IMR-90 (cell line): ENCODE results near the gene NPRL2. TPM values are rescaled to one million over a fixed set of nuclear protein-coding genes. Genes with fewer than 3 reads are reported as not detected.

ENCODE experiments used
- ATAC-seq: fragments of 200-7000 bp; cut with Tn5 transposase; 2 replicates; pipeline ENCODE4 v1.9.1; 2020; ENCODE audit warnings: low read depth, mild to moderate bottlenecking, moderate library complexity
- BruUV-seq: library from RNA; stranded (reverse); fragments of 400-500 nt; replicated peaks from 2 replicates; lab custom pipeline; 2021; lab: Mats Ljungman, UMichigan
- CTCF ChIA-PET: fragments of 300-600 bp; formaldehyde crosslinking; extraction: SDS; loops from one replicate; lab custom pipeline; 2021; ENCODE audit warnings: antibody characterized with exemption; lab: Yijun Ruan, JAX
- POLR2A ChIA-PET: fragments of 300-600 bp; sonication (Branson Sonifier 250); formaldehyde crosslinking; loops from one replicate; lab custom pipeline; 2022; ENCODE audit warnings: antibody characterized with exemption; ENCODE audit not compliant: unreplicated experiment; lab: Charles Lee
- DNase-seq: peaks from one replicate; pipeline ENCODE4 v3.0.0; 2013
- H2AFZ ChIP-seq: replicated peaks from 2 replicates; pipeline ENCODE3; 2013; ENCODE audit warnings: low read length, mild to moderate bottlenecking; ENCODE audit not compliant: poor library complexity
- H2AK5ac ChIP-seq: 2 replicates; pipeline ENCODE4 v1.6.1; 2013; ENCODE audit warnings: low read depth, low read length, inconsistent platforms
- H2AK9ac ChIP-seq: replicated peaks from 2 replicates; pipeline ENCODE3; 2013; ENCODE audit warnings: mild to moderate bottlenecking, low read depth, low read length, moderate library complexity; ENCODE audit not compliant: poor library complexity
- H2BK120ac ChIP-seq: 2 replicates; pipeline ENCODE4 v1.6.1; 2013; ENCODE audit warnings: low read depth, low read length, inconsistent platforms
- H2BK15ac ChIP-seq: 3 replicates; pipeline ENCODE4 v1.6.1; 2013; ENCODE audit warnings: low read depth, low read length, inconsistent platforms
- H2BK20ac ChIP-seq: 2 replicates; pipeline ENCODE4 v1.6.1; 2013; ENCODE audit warnings: low read depth, mild to moderate bottlenecking, inconsistent platforms, low read length, moderate library complexity
- H2BK5ac ChIP-seq: 2 replicates; pipeline ENCODE4 v1.6.1; 2013; ENCODE audit warnings: mild to moderate bottlenecking, low read depth, low read length, inconsistent platforms; ENCODE audit not compliant: poor library complexity, severe bottlenecking
- H3K14ac ChIP-seq: replicated peaks from 2 replicates; pipeline ENCODE4 v1.6.1; 2013; ENCODE audit warnings: low read depth, low read length, inconsistent platforms
- H3K18ac ChIP-seq: 2 replicates; pipeline ENCODE4 v1.6.1; 2013; ENCODE audit warnings: low read depth, low read length, control low read depth
- H3K23ac ChIP-seq: 2 replicates; pipeline ENCODE4 v1.6.1; 2013; ENCODE audit warnings: low read depth, low read length, inconsistent platforms
- H3K27ac ChIP-seq: 2 replicates; pipeline ENCODE4 v1.5.1; 2013; ENCODE audit warnings: mild to moderate bottlenecking, control low read depth, low read length; ENCODE audit not compliant: insufficient read depth
- H3K27me3 ChIP-seq: 2 replicates; pipeline ENCODE4 v1.6.1; 2013; ENCODE audit warnings: low read length; ENCODE audit not compliant: control insufficient read depth, insufficient read depth
- H3K36me3 ChIP-seq: 2 replicates; pipeline ENCODE4 v1.6.1; 2013; ENCODE audit warnings: low read length, mixed read lengths; ENCODE audit not compliant: control insufficient read depth, insufficient read depth
- H3K4ac ChIP-seq: 2 replicates; pipeline ENCODE4 v1.6.1; 2013; ENCODE audit warnings: low read depth, low read length, inconsistent platforms
- H3K4me1 ChIP-seq: 2 replicates; pipeline ENCODE4 v1.6.1; 2013; ENCODE audit warnings: low read length, mixed read lengths; ENCODE audit not compliant: control insufficient read depth, insufficient read depth
- H3K4me2 ChIP-seq: 2 replicates; pipeline ENCODE4 v1.6.1; 2013; ENCODE audit warnings: low read depth, mild to moderate bottlenecking, control low read depth, low read length, moderate library complexity
- H3K4me3 ChIP-seq: 2 replicates; pipeline ENCODE4 v1.5.1; 2013; ENCODE audit warnings: low read depth, mild to moderate bottlenecking, control low read depth, low read length, moderate library complexity; ENCODE audit not compliant: insufficient read depth
- H3K56ac ChIP-seq: 2 replicates; pipeline ENCODE4 v1.6.1; 2013; ENCODE audit warnings: low read length, inconsistent platforms; ENCODE audit not compliant: insufficient read depth; ENCODE audit errors: extremely low read depth
- H3K79me1 ChIP-seq, 2 experiments: 2 replicates each; pipeline ENCODE4 v1.6.1; 2013; ENCODE audit warnings: low read length in 2 of 2, inconsistent platforms in 1 of 2, low read depth in 1 of 2
- H3K9ac ChIP-seq: 2 replicates; pipeline ENCODE4 v1.6.1; 2013; ENCODE audit warnings: low read depth, low read length, control low read depth
- H3K9me1 ChIP-seq: 2 replicates; pipeline ENCODE4 v1.6.1; 2013; ENCODE audit warnings: low read length, inconsistent platforms; ENCODE audit not compliant: insufficient read depth
- H3K9me3 ChIP-seq: 2 replicates; pipeline ENCODE4 v1.6.1; 2013; ENCODE audit warnings: low read length; ENCODE audit not compliant: control insufficient read depth, insufficient read depth
- H4K20me1 ChIP-seq: 2 replicates; pipeline ENCODE4 v1.6.1; 2013; ENCODE audit warnings: low read length, inconsistent platforms; ENCODE audit not compliant: insufficient read depth
- H4K5ac ChIP-seq: 2 replicates; pipeline ENCODE4 v1.6.1; 2013; ENCODE audit warnings: mild to moderate bottlenecking, low read depth, low read length, control low read depth
- H4K8ac ChIP-seq, 2 experiments: 2 replicates each; pipeline ENCODE4 v1.6.1; 2013; ENCODE audit warnings: low read depth in 2 of 2, low read length in 2 of 2, control low read depth in 1 of 2, inconsistent platforms in 1 of 2
- H4K91ac ChIP-seq: 2 replicates; pipeline ENCODE4 v1.6.1; 2013; ENCODE audit warnings: low read depth, low read length, inconsistent platforms; ENCODE audit not compliant: insufficient read depth
- BHLHE40 ChIP-seq: fragments of 150-350 bp; IDR thresholded peaks from 2 replicates; pipeline ENCODE4 v1.6.1; 2016; ENCODE audit warnings: mild to moderate bottlenecking, low read depth, low read length
- CEBPB ChIP-seq: IDR thresholded peaks from 2 replicates; pipeline ENCODE4 v1.6.1; 2012; ENCODE audit warnings: low read depth, low read length, improper control_type of control experiment
- CHD1 ChIP-seq: IDR thresholded peaks from 2 replicates; pipeline ENCODE4 v1.6.1; 2012; ENCODE audit warnings: low read depth, low read length, improper control_type of control experiment
- FOS ChIP-seq: fragments of 150-350 bp; IDR thresholded peaks from 2 replicates; pipeline ENCODE4 v1.6.1; 2016; ENCODE audit warnings: low read depth, low read length
- MAFK ChIP-seq: IDR thresholded peaks from 2 replicates; pipeline ENCODE4 v1.6.1; 2012; ENCODE audit warnings: low read depth, low read length, improper control_type of control experiment
- MAZ ChIP-seq: IDR thresholded peaks from 2 replicates; pipeline ENCODE4 v1.6.1; 2012; ENCODE audit warnings: low read depth, mild to moderate bottlenecking, low read length, improper control_type of control experiment, moderate library complexity, borderline replicate concordance
- MXI1 ChIP-seq: IDR thresholded peaks from 2 replicates; pipeline ENCODE4 v1.6.1; 2012; ENCODE audit warnings: low read depth, mild to moderate bottlenecking, low read length, moderate library complexity, borderline replicate concordance
- RAD21 ChIP-seq: IDR thresholded peaks from 2 replicates; pipeline ENCODE4 v1.6.1; 2012; ENCODE audit warnings: low read length, improper control_type of control experiment
- RCOR1 ChIP-seq: IDR thresholded peaks from 2 replicates; pipeline ENCODE4 v1.6.1; 2012; ENCODE audit warnings: mild to moderate bottlenecking, low read length, improper control_type of control experiment; ENCODE audit not compliant: insufficient replicate concordance
- RFX5 ChIP-seq: IDR thresholded peaks from 2 replicates; pipeline ENCODE4 v1.8.0; 2012; ENCODE audit warnings: low read depth, mild to moderate bottlenecking, low read length, moderate library complexity
- SMC3 ChIP-seq: fragments of 150-350 bp; IDR thresholded peaks from 2 replicates; pipeline ENCODE4 v1.6.1; 2016; ENCODE audit warnings: low read depth, mild to moderate bottlenecking, antibody characterized with exemption, low read length, moderate library complexity
- WGBS, 2 experiments: methylation state at CpG; one replicate each; pipeline versions ENCODE4 v1.1.5 to v1.1.7; 2013; ENCODE audit warnings: missing lambda C conversion rate in 2 of 2; ENCODE audit not compliant: insufficient read length in 1 of 2; ENCODE audit errors: extremely low coverage in 2 of 2; 5-methylcytosine and 5-hydroxymethylcytosine counted together
- dilution Hi-C: fragments of 300-500 bp; cut with HindIII; formaldehyde crosslinking; loops from one replicate; pipeline ENCODE4 v1.14.3; 2018; ENCODE audit warnings: low sequenced_read_pairs; ENCODE audit not compliant: unreplicated experiment
- in situ Hi-C: fragments of 300-500 bp; cut with MboI; formaldehyde crosslinking; loops from 3 replicates; pipeline ENCODE4 v1.14.3; 2019; ENCODE audit warnings: low sequenced_read_pairs, inconsistent platforms, mixed read lengths
- intact Hi-C: fragments of 100-400 bp; cut with micrococcal nuclease; formaldehyde crosslinking; loops from 2 replicates; pipeline ENCODE4 v1.10.0; 2022
- polyA plus RNA-seq, 3 experiments: library from polyadenylated mRNA; depleted of rRNA; stranded (reverse); fragments of >200 nt; gene quantifications; 2 replicates each; pipeline ENCODE4 v1.2.3, GENCODE V29; 2012; ENCODE audit warnings: low replicate concordance in 1 of 3
- total RNA-seq: library from RNA; depleted of rRNA; stranded (reverse); fragments of >200 nt; gene quantifications from 2 replicates; pipeline ENCODE4 v1.2.3, GENCODE V29; 2012
- TF ChIP-seq, protein P1 (sequence below): conservative IDR thresholded peaks from 2 replicates; pipeline ENCODE4 v1.5.1; 2012; ENCODE audit warnings: mild to moderate bottlenecking, low read depth, low read length, improper control_type of control experiment
- TF ChIP-seq, protein P2 (sequence below): fragments of 150-350 bp; IDR thresholded peaks from 2 replicates; pipeline ENCODE4 v1.6.1; 2017; ENCODE audit warnings: mild to moderate bottlenecking, antibody characterized with exemption, low read length, low read depth

NPRL2 gene
- total and polyA plus RNA-seq, 2 of the 4 experiments (the other 2 are of a cell fraction): 38.3 to 38.7 TPM

DNA sequence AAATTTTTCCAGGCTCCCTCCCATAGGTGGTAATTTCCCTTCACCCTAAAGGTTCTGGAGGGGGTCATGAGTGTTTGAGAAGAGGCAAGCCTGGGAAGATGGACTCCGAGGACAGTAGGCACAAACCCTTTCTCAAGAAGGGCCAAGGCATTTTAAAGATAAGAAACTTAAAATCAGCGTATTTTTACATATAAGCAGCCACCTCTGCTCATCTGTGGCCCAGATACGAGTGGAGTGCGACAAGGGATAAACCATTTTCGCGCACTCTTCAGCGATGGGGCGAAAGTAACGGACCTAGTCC, 10.5 kb downstream of the NPRL2 start:
- H3K4me3 ChIP-seq: peak overlapping the region; percentile 43
- H3K36me3 ChIP-seq: no peaks in the 10 kb centered on the region; the same call in 1 of the 2 replicates
- peak overlapping the region; percentile 11 for H2AK9ac ChIP-seq
- dilution Hi-C loops: no loop called here
- ChIA-PET CTCF (no interaction called here), POLR2A (interaction anchor here (0.6 kb wide), 1 partner anchor 10 kb away, joined by 4 read pairs; the partner anchor contains the start of genes CYB561D2 and NPRL2)
- peaks cover 24% of the 10 kb centered on the region for H3K4me1 ChIP-seq
- peaks cover 17% of the 10 kb centered on the region for H4K20me1 ChIP-seq
- peak overlapping the region; percentile 73 for H4K91ac ChIP-seq
- in situ Hi-C loops: loop anchor here (25.0 kb wide), 3 partner anchors 1047 to 1822 kb away; partner anchors contain the start of genes ABHD14B, GPR62, MANF and PCBP4
- no TSS peak for BruUV-seq
- WGBS, 2 experiments: 13% methylated on average over 3 of the region's 9 CpGs; no CpG with 5 or more reads in 1 of the 2 experiments
- peak overlapping the region; percentile 59 to 97; a peak in 3 of 4 replicates for H4K8ac ChIP-seq
- H3K9ac ChIP-seq: peak overlapping the region; percentile 69; the same call in 1 of the 2 replicates
- peaks cover 15 to 42% of the 10 kb centered on the region in 2 experiments; a peak in 3 of 4 replicates for H3K79me1 ChIP-seq
- ATAC-seq (no peak), DNase-seq (no peak)
- H3K27me3 ChIP-seq: no peaks in the 10 kb centered on the region
- intact Hi-C loops: no loop called here
- H3K9me1 ChIP-seq: peaks cover 15% of the 10 kb centered on the region
- H2AK5ac ChIP-seq: peak overlapping the region; percentile 54; the same call in 1 of the 2 replicates
- peak overlapping the region; percentile 39 for H3K4ac ChIP-seq
- peak overlapping the region; percentile 3 for H3K14ac ChIP-seq
- TF ChIP-seq, protein P1, sequence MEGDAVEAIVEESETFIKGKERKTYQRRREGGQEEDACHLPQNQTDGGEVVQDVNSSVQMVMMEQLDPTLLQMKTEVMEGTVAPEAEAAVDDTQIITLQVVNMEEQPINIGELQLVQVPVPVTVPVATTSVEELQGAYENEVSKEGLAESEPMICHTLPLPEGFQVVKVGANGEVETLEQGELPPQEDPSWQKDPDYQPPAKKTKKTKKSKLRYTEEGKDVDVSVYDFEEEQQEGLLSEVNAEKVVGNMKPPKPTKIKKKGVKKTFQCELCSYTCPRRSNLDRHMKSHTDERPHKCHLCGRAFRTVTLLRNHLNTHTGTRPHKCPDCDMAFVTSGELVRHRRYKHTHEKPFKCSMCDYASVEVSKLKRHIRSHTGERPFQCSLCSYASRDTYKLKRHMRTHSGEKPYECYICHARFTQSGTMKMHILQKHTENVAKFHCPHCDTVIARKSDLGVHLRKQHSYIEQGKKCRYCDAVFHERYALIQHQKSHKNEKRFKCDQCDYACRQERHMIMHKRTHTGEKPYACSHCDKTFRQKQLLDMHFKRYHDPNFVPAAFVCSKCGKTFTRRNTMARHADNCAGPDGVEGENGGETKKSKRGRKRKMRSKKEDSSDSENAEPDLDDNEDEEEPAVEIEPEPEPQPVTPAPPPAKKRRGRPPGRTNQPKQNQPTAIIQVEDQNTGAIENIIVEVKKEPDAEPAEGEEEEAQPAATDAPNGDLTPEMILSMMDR: no peak
- TF ChIP-seq MXI1 (no peak), RCOR1 (no peak), RFX5 (no peak), RAD21 (no peak), FOS (no peak), MAZ (no peak), CEBPB (no peak), BHLHE40 (no peak), SMC3 (no peak), MAFK (no peak), CHD1 (no peak)
- TF ChIP-seq, protein P2, sequence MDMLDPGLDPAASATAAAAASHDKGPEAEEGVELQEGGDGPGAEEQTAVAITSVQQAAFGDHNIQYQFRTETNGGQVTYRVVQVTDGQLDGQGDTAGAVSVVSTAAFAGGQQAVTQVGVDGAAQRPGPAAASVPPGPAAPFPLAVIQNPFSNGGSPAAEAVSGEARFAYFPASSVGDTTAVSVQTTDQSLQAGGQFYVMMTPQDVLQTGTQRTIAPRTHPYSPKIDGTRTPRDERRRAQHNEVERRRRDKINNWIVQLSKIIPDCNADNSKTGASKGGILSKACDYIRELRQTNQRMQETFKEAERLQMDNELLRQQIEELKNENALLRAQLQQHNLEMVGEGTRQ: no peak
- peak overlapping the region; percentile 7 for H2BK120ac ChIP-seq
- peak overlapping the region; percentile 79 for H3K4me2 ChIP-seq
- H4K5ac ChIP-seq: peak overlapping the region; percentile 81
- H2AFZ ChIP-seq: peak overlapping the region; percentile 94
- H3K23ac ChIP-seq: peak overlapping the region; percentile 34; the same call in 1 of the 2 replicates
- H3K56ac ChIP-seq: peak overlapping the region; percentile 2; the same call in 1 of the 2 replicates
- H2BK5ac ChIP-seq: peak overlapping the region; percentile 82
- H3K18ac ChIP-seq: peak overlapping the region; percentile 81
- H2BK15ac ChIP-seq: peak overlapping the region; percentile 11; the same call in 1 of the 3 replicates
- no peaks in the 10 kb centered on the region for H3K9me3 ChIP-seq
- no peak overlapping the region; the same call in 1 of the 2 replicates for H2BK20ac ChIP-seq
- H3K27ac ChIP-seq: peak overlapping the region; percentile 44
